ENCODE results near the gene SPATA33. TPM values are rescaled to one million over a fixed set of nuclear protein-coding genes. Genes with fewer than 3 reads are reported as not detected.

SPATA33 gene
- total RNA-seq = 2.4 and 5.6 TPM in 2 replicates

DNA sequence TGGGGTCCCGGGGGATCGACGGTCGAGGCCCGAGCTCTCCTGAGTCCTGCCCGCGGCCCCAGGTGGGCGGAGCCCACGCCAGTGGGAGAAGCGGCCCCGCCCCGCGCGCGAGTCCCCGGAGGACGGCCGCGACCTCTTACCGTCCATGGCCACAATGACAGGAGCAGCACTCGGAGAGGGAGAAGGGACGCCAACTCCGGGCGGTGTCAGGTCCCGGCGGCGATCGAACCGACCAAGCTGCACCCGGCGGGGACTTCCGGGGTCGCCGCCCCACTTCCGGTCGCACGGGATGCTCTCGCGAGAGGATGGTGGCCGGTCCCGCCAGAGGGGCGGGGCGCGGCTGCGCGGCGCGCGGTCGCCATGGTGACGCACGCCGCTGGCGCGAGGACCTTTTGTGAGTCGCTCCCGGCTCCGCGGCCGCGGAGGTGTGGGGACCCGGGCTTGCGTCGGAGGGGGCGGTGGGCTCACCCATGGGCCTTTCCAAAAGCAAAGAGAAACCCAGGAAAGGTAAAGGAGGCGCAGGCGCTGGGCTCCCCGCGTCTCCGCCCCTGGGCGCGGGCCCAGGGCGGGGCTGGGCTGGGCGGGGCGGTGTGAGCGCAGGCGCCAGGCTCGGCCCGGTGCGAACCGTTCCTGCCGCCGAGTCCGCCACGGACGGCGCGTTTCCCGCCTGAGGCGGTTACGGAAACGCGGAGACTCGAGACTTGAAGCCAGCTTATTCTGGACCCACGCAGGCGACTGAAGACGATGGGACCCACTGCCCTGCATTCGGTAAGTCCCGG is at the start of gene SPATA33, which contains the start of gene CHMP1A:
TSS of gene SPATA33 (plus strand) at position 395 of the 779 bp plus-strand sequence. CDS start at position 471, 76 bp downstream.
TSS of gene CHMP1A (minus strand) at position 267 of the 779 bp plus-strand sequence. CDS start at position 147, 120 bp downstream.

DNA sequence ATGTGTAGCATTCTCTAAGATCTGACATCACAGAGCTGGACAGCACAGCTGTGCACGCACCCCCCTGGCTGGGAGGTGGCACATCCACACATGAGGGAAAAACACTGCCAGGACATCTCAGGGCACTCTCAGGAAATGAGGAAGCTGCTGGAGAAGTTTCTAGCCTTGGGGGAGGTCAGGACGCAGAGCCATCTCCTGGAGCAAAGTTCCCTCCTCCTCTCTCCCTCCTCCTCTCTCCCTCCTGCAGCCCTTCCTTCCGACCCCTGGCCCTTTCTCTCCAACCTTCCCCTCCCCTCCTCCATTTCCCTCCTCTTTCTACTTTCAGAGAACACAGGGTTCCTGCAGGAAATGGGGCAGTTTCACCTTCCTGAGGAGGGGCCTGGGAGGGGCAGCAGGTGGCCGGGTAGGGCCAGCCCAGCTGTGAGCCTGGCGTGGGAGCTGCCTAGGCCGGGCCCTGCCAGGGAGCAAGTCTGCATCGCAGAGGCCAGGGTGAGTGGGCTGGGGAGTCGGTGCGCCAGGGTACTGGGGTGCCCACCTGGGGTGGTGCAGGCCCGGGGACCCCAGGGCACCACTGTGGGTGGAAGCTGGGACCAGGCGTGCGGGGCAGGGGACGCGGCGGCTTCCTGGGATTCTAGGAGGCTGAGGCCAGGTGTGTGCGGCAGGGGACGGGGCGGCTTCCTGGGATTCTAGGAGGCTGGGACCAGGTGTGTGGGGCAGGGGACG is 44.2 kb upstream of the SPATA33 start, which contains the start of gene DPEP1:
TSS of gene DPEP1 (plus strand) at position 412 of the 723 bp plus-strand sequence. CDS start 16,769 bp downstream, outside the sequence.

DNA sequence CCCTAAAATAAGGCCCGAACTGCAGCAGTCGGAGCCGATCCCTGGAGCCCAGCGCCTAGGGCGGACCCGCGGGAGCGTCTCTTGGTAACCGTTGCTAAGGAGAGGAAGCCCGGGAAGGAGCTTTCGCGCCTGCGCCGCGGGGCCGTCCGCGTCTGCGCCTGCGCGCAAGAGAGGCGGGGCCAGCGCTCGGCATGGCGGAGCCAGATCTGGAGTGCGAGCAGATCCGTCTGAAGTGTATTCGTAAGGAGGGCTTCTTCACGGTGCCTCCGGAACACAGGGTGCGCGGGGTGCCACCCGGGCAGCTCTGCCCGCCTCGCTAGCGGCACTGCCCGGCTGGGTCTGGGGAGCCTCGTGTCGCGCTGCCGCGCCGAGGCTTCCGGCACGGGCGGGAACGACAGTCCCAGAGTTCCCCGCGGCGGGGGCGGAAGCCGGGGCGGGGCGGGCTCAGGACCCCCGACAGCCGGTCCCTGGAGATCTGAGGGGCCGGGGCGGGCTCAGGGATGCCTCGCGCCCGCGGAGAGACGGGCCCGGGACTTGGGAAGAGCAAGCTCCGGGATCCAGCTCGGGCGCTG is 29.0 kb downstream of the SPATA33 start, which contains the start of gene CDK10:
TSS of gene CDK10 (plus strand) at position 170 of the 572 bp plus-strand sequence. CDS start at position 192, 22 bp downstream.

DNA sequence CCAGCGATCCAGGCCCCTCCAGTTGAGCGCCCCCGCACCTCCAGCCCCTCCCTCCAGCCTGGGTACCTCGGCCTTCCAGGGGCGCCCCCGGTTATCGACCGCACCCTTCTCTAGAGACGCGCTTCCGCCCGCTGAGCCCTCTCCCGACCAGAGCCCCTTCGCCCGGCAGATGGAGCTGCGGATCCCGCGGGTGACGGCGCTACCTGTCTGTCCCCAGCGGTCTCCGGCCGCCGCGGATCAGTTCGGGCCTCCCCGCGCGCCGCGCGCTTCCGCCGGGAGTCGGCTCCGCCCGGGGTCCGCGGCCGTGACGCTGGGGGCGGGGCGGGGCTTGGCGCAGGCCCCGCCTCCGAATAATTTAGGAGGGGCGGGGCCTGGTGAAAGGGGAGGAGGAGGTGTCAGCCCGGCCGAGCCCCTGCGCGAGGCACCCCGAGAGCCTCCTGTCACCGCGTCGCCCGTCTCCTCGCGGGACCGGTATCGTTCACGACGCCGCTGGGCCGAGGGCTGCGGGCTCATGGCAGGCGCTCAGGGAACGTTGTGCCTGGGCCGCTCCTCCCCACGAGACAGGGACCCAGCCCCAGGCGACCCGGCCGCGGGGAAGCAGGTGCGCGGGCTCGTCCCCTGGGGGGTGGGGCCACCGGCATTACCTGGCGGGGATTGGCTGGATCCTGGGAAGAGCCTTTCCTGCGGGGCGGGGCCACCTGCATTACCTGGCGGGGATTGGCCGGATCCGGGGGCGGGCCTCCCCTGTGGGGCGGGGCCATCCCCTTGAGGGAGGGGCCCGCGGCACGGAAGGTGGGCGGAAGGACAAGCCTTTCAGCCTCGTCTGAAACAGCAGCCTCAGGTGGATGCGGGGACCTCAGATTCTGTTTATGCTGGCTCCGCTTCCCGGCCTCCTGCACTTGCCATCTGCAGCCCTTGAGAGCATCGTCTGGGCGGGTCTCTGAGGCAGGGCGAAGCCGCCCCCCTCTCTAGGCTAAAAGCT is 44.1 kb downstream of the SPATA33 start, which contains the start of gene SPATA2L:
TSS of gene SPATA2L (minus strand) at position 281 of the 982 bp plus-strand sequence. CDS start 473 bp downstream, outside the sequence.

Other genes with a start within 250 kb of the SPATA33 start
- 101 and 130 TPM in 2 replicates for gene ANKRD11, start 167.3 kb upstream of the SPATA33 start, total RNA-seq
- 58.9 and 134 TPM in 2 replicates for gene SPG7, start 149.4 kb upstream of the SPATA33 start, total RNA-seq
- gene RPL13, start 97.2 kb upstream of the SPATA33 start, total RNA-seq = 1,853 and 3,370 TPM in 2 replicates
- gene CPNE7, start 82.1 kb upstream of the SPATA33 start, total RNA-seq = 25.6 and 44.9 TPM in 2 replicates
- gene DPEP1, start 44.2 kb upstream of the SPATA33 start, total RNA-seq = 0.88 TPM in 1 of 2 replicates, not detected in the other
- gene CHMP1A, start 128 bp upstream of the SPATA33 start, total RNA-seq = 125 and 137 TPM in 2 replicates
- gene CDK10, start 28.9 kb downstream of the SPATA33 start, total RNA-seq = 34.4 and 53.1 TPM in 2 replicates
- gene SPATA2L, start 43.9 kb downstream of the SPATA33 start, total RNA-seq = 19.8 and 20.4 TPM in 2 replicates
- gene VPS9D1, start 63.1 kb downstream of the SPATA33 start, total RNA-seq = 12.7 and 16.4 TPM in 2 replicates
- gene ZNF276, start 63.7 kb downstream of the SPATA33 start, total RNA-seq = 16.9 and 18.9 TPM in 2 replicates
- gene FANCA, start 158.8 kb downstream of the SPATA33 start, total RNA-seq = 2.4 and 51.7 TPM in 2 replicates
- gene SPIRE2, start 170.6 kb downstream of the SPATA33 start, total RNA-seq = 3.0 and 7.0 TPM in 2 replicates
- gene TCF25, start 215.8 kb downstream of the SPATA33 start, total RNA-seq = 221 and 314 TPM in 2 replicates

Measured in placental pericyte (primary cell).